Type B pancreatic cell (in vitro differentiated cells): ENCODE data around the gene RPS6KA4. TPM values are rescaled to one million over a fixed set of nuclear protein-coding genes. Genes with fewer than 3 reads are reported as not detected.

Experiments
- DNase-seq: peaks from one replicate; pipeline ENCODE4 v3.0.0; 2021; ENCODE audit warnings: mixed read lengths; ENCODE audit not compliant: unreplicated experiment; ENCODE audit errors: extremely low spot score
- H3K27ac Mint-ChIP-seq: 2 replicates; pipeline ENCODE4 v1.8.0; 2021; ENCODE audit warnings: mild to moderate bottlenecking, mixed read lengths
- H3K27me3 Mint-ChIP-seq: 2 replicates; pipeline ENCODE4 v1.8.0; 2021; ENCODE audit warnings: mixed read lengths
- H3K36me3 Mint-ChIP-seq: 2 replicates; pipeline ENCODE4 v1.8.0; 2021; ENCODE audit warnings: mixed read lengths
- H3K4me1 Mint-ChIP-seq: one replicate; pipeline ENCODE4 v1.8.0; 2021; ENCODE audit warnings: mixed read lengths; ENCODE audit not compliant: unreplicated experiment
- H3K4me3 Mint-ChIP-seq: 2 replicates; pipeline ENCODE4 v1.8.0; 2021; ENCODE audit warnings: mild to moderate bottlenecking, mixed read lengths
- H3K9me3 Mint-ChIP-seq: 2 replicates; pipeline ENCODE4 v1.8.0; 2021; ENCODE audit warnings: mixed read lengths
- total RNA-seq: library from RNA; stranded (reverse); gene quantifications from 2 replicates; pipeline ENCODE4 v1.2.1, GENCODE V29; 2021; ENCODE audit warnings: low replicate concordance
- TF ChIP-seq, protein P1 (sequence below): fragments of 200-600 bp; sonication (generic); conservative IDR thresholded peaks from 2 replicates; pipeline ENCODE4 v1.5.0; 2021; ENCODE audit warnings: antibody characterized with exemption, mild to moderate bottlenecking

Gene RPS6KA4
- total RNA-seq, 1 donor from 2014 or later, result 26.4 TPM

- H3K27me3 Mint-ChIP-seq, result no peaks in the 10 kb centered on the region
- TF ChIP-seq, protein P1, sequence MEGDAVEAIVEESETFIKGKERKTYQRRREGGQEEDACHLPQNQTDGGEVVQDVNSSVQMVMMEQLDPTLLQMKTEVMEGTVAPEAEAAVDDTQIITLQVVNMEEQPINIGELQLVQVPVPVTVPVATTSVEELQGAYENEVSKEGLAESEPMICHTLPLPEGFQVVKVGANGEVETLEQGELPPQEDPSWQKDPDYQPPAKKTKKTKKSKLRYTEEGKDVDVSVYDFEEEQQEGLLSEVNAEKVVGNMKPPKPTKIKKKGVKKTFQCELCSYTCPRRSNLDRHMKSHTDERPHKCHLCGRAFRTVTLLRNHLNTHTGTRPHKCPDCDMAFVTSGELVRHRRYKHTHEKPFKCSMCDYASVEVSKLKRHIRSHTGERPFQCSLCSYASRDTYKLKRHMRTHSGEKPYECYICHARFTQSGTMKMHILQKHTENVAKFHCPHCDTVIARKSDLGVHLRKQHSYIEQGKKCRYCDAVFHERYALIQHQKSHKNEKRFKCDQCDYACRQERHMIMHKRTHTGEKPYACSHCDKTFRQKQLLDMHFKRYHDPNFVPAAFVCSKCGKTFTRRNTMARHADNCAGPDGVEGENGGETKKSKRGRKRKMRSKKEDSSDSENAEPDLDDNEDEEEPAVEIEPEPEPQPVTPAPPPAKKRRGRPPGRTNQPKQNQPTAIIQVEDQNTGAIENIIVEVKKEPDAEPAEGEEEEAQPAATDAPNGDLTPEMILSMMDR, result no peak
- no peaks in the 10 kb centered on the region for H3K9me3 Mint-ChIP-seq
- H3K36me3 Mint-ChIP-seq, result no peaks in the 10 kb centered on the region
- H3K27ac Mint-ChIP-seq, result peak overlapping the region; percentile 5
- H3K4me1 Mint-ChIP-seq, result no peaks in the 10 kb centered on the region
- no peak overlapping the region for H3K4me3 Mint-ChIP-seq
- no peak for DNase-seq
Measured at GRCh38 chr11:64382586-64382985, 23.6 kb downstream of the RPS6KA4 start.

- H3K36me3 Mint-ChIP-seq, result no peaks in the 10 kb centered on the region
- no peak overlapping the region for H3K4me3 Mint-ChIP-seq
- TF ChIP-seq, protein P1, result no peak
- H3K9me3 Mint-ChIP-seq, result no peaks in the 10 kb centered on the region
- no peak for DNase-seq
- no peaks in the 10 kb centered on the region for H3K27me3 Mint-ChIP-seq
- H3K4me1 Mint-ChIP-seq, result no peaks in the 10 kb centered on the region
- H3K27ac Mint-ChIP-seq, result no peak overlapping the region
Measured at GRCh38 chr11:64383580-64383979, 24.6 kb downstream of the RPS6KA4 start.

DNA sequence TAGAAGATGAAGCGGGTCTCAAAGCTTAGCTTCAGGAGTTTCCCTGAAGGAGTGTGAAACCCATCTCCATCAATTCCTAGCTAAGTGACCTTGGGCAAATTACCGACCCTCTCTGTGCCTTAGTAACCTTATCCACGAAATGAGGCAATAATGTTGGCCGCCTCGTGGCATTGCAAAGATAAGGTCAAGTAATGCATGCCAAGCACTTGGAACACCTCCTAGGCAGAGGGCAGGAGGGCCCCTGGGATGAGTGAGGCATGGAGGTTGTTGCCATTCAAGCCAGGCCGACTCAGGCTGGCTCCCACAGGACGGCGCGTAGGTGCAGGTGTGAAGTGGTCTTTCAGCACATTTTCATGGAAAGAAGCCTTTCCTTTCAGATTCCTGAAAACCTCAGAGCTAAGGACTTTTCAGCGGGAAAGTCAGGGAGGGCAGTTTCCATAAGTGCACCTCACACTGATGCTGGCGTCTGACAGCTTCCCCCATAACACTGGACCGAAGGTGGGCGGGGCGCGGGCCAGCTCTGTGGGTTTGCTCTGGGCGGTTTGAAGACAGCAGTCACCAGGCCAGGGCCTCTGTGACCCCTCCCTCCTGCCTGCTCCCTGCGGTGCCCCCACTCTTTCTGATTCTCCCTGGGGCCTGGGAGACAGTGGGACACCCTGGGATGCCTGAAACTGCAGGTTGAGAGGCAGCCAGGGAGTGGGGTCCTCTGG is 25.2 kb downstream of the RPS6KA4 start:
- Mint-ChIP-seq H3K4me1 (no peaks in the 10 kb centered on the region), H3K4me3 (no peak overlapping the region), H3K27ac (no peak overlapping the region), H3K27me3 (no peaks in the 10 kb centered on the region), H3K9me3 (no peaks in the 10 kb centered on the region), H3K36me3 (no peaks in the 10 kb centered on the region)
- DNase-seq, result no peak
- TF ChIP-seq, protein P1, result no peak

DNA sequence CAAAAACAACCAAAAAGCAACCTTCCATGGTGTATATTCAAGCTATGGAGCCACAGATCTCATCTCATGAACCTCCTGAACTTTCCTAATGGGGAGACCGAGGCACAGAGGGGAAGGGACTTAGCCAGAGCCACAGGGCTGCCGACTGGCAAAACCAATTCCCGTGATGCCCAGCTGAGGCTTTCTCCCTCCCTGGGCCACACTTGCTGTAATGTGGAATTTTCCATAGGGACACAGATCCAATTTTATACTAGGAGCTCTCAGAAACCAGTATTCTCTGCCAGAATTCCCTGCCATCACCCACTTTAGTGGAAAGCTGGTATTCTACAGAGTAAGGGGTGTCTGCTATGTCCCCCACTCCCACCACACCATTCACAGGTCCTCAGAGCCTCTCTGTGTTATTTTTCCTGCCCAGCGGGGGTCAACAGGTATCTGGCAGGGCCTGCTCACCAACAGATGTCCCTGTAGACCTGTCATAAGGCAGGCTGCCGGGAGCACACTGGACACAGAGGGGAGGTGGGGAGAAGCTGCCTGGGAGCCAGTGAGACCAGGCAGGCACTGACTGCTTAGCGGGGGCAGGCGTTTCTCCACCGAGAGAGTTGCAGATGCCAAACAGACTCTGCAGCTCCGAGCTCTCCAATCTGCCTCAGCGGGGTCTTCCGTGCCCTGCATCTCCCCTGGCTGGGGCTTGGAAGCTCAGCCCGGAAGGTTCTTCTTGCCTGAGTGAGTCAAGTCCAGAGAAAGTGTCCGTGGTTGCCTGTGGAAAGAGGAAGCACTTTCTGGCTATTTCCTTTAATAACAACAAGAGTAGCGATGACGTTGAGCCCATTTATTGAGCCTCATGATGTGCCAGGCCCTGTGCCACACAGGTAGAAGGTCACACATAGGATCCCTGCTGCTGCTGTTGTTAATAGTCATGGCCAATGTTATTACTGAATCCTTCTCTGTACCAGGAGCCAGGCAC is 26.3 kb downstream of the RPS6KA4 start:
- no peaks in the 10 kb centered on the region for H3K36me3 Mint-ChIP-seq
- DNase-seq, result no peak
- H3K4me1 Mint-ChIP-seq, result no peaks in the 10 kb centered on the region
- TF ChIP-seq, protein P1, result no peak
- H3K9me3 Mint-ChIP-seq, result no peaks in the 10 kb centered on the region
- no peak overlapping the region for H3K4me3 Mint-ChIP-seq
- H3K27me3 Mint-ChIP-seq, result no peaks in the 10 kb centered on the region
- H3K27ac Mint-ChIP-seq, result no peak overlapping the region

GRCh38 chr11:64385945-64386704 is 27.2 kb downstream of the RPS6KA4 start:
- no peak for DNase-seq
- Mint-ChIP-seq H3K27me3 (no peaks in the 10 kb centered on the region), H3K4me1 (no peaks in the 10 kb centered on the region), H3K4me3 (no peak overlapping the region), H3K27ac (no peak overlapping the region), H3K36me3 (no peaks in the 10 kb centered on the region), H3K9me3 (no peaks in the 10 kb centered on the region)
- TF ChIP-seq, protein P1, result no peak
